SK-N-SH treated with all-trans-retinoic acid at 6 μM for 48 hours (cell line): ENCODE data around the gene BNC2.

ENCODE experiments used
- CREB5 ChIP-seq: fragments of 250-450 bp; sonication (Bioruptor Pico); IDR thresholded peaks from 2 replicates; pipeline ENCODE4 v1.5.1; 2020; ENCODE audit warnings: low read depth, mild to moderate bottlenecking, moderate library complexity
- CSDC2 ChIP-seq: fragments of 250-450 bp; sonication (Bioruptor Pico); IDR thresholded peaks from 2 replicates; pipeline ENCODE4 v1.5.0; 2020; ENCODE audit warnings: mild to moderate bottlenecking, moderate library complexity

- no peak for TF ChIP-seq CSDC2 (CRISPR knock-in tag)
- no peak for TF ChIP-seq CREB5 (CRISPR knock-in tag)
Measured at GRCh38 chr9:16398691-16399090, 471.8 kb downstream of the BNC2 start.
